ENCODE data around the gene OR10A7. TPM values are rescaled to one million over a fixed set of nuclear protein-coding genes. Genes with fewer than 3 reads are reported as not detected.
"Not testable (repeated sequence)": the region's sequence is repeated elsewhere in the genome, so short reads cannot be mapped to it uniquely, and the experiment has no call there.

Gene OR10A7, protein sequence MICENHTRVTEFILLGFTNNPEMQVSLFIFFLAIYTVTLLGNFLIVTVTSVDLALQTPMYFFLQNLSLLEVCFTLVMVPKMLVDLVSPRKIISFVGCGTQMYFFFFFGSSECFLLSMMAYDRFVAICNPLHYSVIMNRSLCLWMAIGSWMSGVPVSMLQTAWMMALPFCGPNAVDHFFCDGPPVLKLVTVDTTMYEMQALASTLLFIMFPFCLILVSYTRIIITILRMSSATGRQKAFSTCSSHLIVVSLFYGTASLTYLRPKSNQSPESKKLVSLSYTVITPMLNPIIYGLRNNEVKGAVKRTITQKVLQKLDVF
- not detected for total RNA-seq

DNA sequence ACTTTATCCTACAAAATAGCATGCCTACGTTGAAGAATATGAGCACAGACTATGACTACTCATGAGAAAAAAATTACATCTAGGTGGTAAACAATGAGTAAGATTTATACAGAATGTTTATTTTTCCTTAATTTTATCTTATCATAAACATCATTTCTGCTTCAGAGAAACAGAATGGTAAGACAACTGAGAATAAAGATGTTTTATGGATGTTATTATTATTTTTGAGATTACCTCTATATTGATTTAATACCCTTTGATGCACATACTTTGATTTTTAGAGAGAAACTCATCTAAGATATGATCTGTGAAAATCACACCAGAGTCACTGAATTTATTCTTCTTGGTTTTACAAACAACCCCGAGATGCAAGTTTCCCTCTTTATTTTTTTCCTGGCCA is at the start of gene OR10A7:
Gene OR10A7, plus strand, starts transcription at position 301 of the 400 bp plus-strand sequence. Its CDS starts 0 bp downstream, at position 301.
- no peaks in the 10 kb centered on the region for H3K27me3 ChIP-seq
- no peak within 1 kb of the TSS for H3K4me3 ChIP-seq
- H3K9ac ChIP-seq (ENCODE audit: low read depth in 2 of 2, low read length in 2 of 2), result no peak within 1 kb of the TSS
- no peaks in the 10 kb centered on the region for H3K9me3 ChIP-seq
- H3K36me3 ChIP-seq, result no peaks in the 10 kb centered on the region
- DNase-seq, result no peak
- H3K27ac ChIP-seq, result no peak within 1 kb of the TSS
- H3K4me1 ChIP-seq, result no peaks in the 10 kb centered on the region
- intact Hi-C loops (cut with DNase I), result no loop called here
- TF ChIP-seq, protein P1, sequence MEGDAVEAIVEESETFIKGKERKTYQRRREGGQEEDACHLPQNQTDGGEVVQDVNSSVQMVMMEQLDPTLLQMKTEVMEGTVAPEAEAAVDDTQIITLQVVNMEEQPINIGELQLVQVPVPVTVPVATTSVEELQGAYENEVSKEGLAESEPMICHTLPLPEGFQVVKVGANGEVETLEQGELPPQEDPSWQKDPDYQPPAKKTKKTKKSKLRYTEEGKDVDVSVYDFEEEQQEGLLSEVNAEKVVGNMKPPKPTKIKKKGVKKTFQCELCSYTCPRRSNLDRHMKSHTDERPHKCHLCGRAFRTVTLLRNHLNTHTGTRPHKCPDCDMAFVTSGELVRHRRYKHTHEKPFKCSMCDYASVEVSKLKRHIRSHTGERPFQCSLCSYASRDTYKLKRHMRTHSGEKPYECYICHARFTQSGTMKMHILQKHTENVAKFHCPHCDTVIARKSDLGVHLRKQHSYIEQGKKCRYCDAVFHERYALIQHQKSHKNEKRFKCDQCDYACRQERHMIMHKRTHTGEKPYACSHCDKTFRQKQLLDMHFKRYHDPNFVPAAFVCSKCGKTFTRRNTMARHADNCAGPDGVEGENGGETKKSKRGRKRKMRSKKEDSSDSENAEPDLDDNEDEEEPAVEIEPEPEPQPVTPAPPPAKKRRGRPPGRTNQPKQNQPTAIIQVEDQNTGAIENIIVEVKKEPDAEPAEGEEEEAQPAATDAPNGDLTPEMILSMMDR (IDR thresholded peaks at IDR 0.05), result no peak

DNA sequence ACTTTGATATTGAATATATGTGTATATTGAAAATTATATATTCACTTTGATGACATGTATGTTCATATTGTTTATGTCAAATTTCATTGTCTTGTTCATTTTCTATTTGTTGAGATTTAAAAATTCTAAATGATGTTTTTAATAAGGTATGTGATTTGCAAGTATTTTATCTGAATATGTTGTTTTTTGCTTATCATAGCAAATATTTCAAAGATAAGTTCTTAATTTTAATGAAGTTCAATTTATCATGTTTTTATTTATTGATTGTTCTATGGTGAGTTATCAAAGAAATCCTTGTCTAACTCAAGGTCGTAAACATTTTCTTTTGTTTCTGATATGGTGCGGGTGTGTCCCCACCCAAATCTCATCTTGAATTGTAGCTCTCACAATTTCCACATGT is 49.4 kb upstream of the OR10A7 start:
- no peaks in the 10 kb centered on the region for H3K27me3 ChIP-seq
- no peak overlapping the region for H3K4me3 ChIP-seq
- intact Hi-C loops (cut with DNase I), result no loop called here
- H3K36me3 ChIP-seq, result no peaks in the 10 kb centered on the region
- H3K4me1 ChIP-seq, result no peaks in the 10 kb centered on the region
- H3K27ac ChIP-seq, result no peak overlapping the region
- H3K9ac ChIP-seq (ENCODE audit: low read depth in 2 of 2, low read length in 2 of 2), result no peak overlapping the region
- H3K9me3 ChIP-seq, result no peaks in the 10 kb centered on the region
- DNase-seq, result no peak
- TF ChIP-seq, protein P1 (IDR thresholded peaks at IDR 0.05), result no peak

DNA sequence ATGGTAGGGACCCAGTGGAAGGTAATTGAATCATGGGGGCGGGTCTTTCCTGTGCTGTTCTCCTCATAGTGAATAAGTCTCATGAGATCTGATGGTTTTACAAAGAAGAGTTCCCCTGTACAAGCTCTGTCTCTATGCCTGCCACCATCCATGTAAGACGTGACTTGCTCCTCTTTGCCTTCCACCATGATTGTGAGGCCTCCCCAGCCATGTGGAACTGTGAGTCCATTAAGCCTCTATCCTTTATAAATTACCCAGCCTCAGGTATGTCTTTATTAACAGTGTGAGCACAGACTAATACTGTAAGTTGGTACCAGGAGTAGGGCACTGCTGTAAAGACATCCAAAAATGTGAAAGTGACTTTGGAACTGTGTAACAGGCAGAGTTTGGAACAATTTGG is 49.0 kb upstream of the OR10A7 start:
- H3K27ac ChIP-seq; H3K4me3 ChIP-seq; H3K4me1 ChIP-seq; intact Hi-C loops (cut with DNase I); DNase-seq; H3K36me3 ChIP-seq; H3K9ac ChIP-seq (ENCODE audit: low read depth in 2 of 2, low read length in 2 of 2); H3K9me3 ChIP-seq; H3K27me3 ChIP-seq: not testable (repeated sequence)

DNA sequence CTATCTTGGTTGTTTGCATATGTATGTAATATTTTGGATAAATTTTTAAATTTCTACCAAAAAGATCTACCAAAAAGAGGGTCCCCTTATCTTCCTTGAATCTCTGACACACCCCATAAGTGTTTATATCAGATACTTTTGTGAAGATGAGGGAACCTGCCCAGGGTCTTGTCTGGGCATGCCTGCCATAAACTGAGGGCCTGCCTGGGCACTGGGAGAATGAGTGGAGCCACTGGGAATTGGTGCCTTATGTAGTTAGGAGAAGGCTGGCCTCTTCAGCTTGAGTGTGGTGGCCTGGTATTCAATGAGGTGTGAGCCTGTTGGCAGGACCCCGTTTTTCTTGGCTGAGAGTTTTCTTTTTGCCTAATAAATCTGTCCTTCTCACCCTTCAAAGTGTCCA is 48.1 kb upstream of the OR10A7 start:
- Histone ChIP-seq H3K4me1 (no peaks in the 10 kb centered on the region), H3K4me3 (no peak overlapping the region), H3K27ac (no peak overlapping the region), H3K27me3 (no peaks in the 10 kb centered on the region), H3K36me3 (no peaks in the 10 kb centered on the region), H3K9ac (ENCODE audit: low read depth in 2 of 2, low read length in 2 of 2) (no peak overlapping the region), H3K9me3 (no peaks in the 10 kb centered on the region)
- TF ChIP-seq, protein P1 (IDR thresholded peaks at IDR 0.05), result no peak
- DNase-seq, result no peak
- intact Hi-C loops (cut with DNase I), result no loop called here

DNA sequence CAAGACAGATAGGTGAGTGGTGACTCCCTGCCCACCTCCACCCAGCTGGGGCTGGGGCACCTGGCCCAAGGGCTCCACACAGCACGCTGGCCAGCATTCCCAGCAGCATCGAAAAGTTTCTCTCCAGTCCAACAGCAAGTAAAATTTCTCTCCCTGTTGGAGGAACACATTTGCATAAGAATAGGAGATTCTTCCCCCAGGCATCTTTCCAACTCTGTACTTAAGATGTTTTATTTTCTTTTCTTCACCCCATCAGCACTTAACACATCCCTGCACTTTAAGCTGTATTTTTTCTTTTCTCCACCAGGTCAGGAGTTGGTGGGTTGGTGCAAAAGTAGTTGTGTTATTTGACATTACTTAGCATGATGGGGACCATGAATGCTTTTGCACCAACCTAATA is 47.4 kb upstream of the OR10A7 start:
- H3K36me3 ChIP-seq, result no peaks in the 10 kb centered on the region
- no peaks in the 10 kb centered on the region for H3K9me3 ChIP-seq
- no peak overlapping the region for H3K27ac ChIP-seq
- H3K4me3 ChIP-seq, result no peak overlapping the region
- H3K9ac ChIP-seq (ENCODE audit: low read depth in 2 of 2, low read length in 2 of 2), result no peak overlapping the region
- no peaks in the 10 kb centered on the region for H3K27me3 ChIP-seq
- no peaks in the 10 kb centered on the region for H3K4me1 ChIP-seq
- intact Hi-C loops (cut with DNase I), result no loop called here
- TF ChIP-seq, protein P1 (IDR thresholded peaks at IDR 0.05), result no peak
- no peak for DNase-seq

DNA sequence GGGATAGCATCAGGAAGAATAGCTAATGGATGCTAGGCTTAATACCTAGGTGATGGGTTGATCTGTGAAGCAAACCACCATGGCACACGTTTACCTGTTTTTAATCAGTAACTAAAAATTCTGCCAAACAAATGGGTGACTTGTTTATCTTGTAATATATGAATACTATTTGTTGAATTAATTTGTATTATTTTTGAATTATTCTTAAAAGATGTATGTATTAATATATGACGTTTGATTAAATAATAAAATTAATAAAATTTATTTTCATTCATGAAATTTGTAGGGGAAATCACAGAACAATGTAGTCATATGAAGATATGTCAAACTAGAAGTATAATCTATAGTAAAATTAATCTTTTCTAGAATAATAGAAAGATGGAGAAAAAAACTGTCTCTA is 32.3 kb upstream of the OR10A7 start:
- Histone ChIP-seq H3K27me3 (no peaks in the 10 kb centered on the region), H3K9ac (ENCODE audit: low read depth in 2 of 2, low read length in 2 of 2) (no peak overlapping the region), H3K9me3 (no peaks in the 10 kb centered on the region), H3K4me1 (no peaks in the 10 kb centered on the region), H3K4me3 (no peak overlapping the region), H3K27ac (no peak overlapping the region), H3K36me3 (no peaks in the 10 kb centered on the region)
- TF ChIP-seq, protein P1 (IDR thresholded peaks at IDR 0.05), result no peak
- intact Hi-C loops (cut with DNase I), result no loop called here
- DNase-seq, result no peak

All from colonic mucosa (tissue), 4 donors.